Cardiac muscle cell (in vitro differentiated cells and primary cell): Measurements from ENCODE around the gene ACAD9. TPM values are rescaled to one million over a fixed set of nuclear protein-coding genes. Genes with fewer than 3 reads are reported as not detected.
"Not testable (repeated sequence)": the region's sequence is repeated elsewhere in the genome, so short reads cannot be mapped to it uniquely, and the experiment has no call there.

ENCODE experiments used
- DNase-seq, 2 donors: peaks; one replicate each; pipeline versions ENCODE4 v3.0.0 to v3.0.0-alpha.2; 2010 to 2017; ENCODE audit warnings: low read depth in 1 of 2, low spot score in 1 of 2
- H3K27ac ChIP-seq: fragments of 200-600 bp; sonication (generic); 2 replicates; pipeline ENCODE4 v1.5.1; 2016
- H3K27me3 ChIP-seq: fragments of 200-600 bp; sonication (generic); 2 replicates; pipeline ENCODE4 v1.6.0; 2016; ENCODE audit warnings: control low read depth
- H3K36me3 ChIP-seq: fragments of 200-600 bp; sonication (generic); 2 replicates; pipeline ENCODE4 v1.5.1; 2016; ENCODE audit warnings: control low read depth
- H3K4me1 ChIP-seq: fragments of 200-600 bp; sonication (generic); 2 replicates; pipeline ENCODE4 v1.8.1; 2017; ENCODE audit warnings: low read depth, mild to moderate bottlenecking, mixed run types
- H3K4me3 ChIP-seq: fragments of 200-600 bp; sonication (generic); 2 replicates; pipeline ENCODE4 v1.5.1; 2016; ENCODE audit warnings: mild to moderate bottlenecking
- H3K9me3 ChIP-seq: fragments of 200-600 bp; sonication (generic); 2 replicates; pipeline ENCODE4 v1.5.1; 2017; ENCODE audit warnings: low read depth, mild to moderate bottlenecking, control low read depth
- CTCF ChIP-seq: IDR thresholded peaks from 2 replicates; pipeline ENCODE4 v1.5.1; 2012; ENCODE audit warnings: low read depth, mild to moderate bottlenecking, low read length
- polyA plus RNA-seq: library from polyadenylated mRNA; unstranded; fragments of >200 nt; fragmentation: Nextera tagmentation; extraction: Ambion mirVana; gene quantifications from 2 replicates; pipeline ENCODE4 v1.2.1, GENCODE V29; 2016
- total RNA-seq: library from RNA; depleted of rRNA; stranded (reverse); fragments of >200 nt; gene quantifications from 2 replicates; pipeline ENCODE4 v1.2.3, GENCODE V29; 2016

ACAD9 gene
- total and polyA plus RNA-seq, 2 experiments from 2014 or later: 44.5 to 61.2 TPM

- no peaks in the 10 kb centered on the region for H3K4me1 ChIP-seq
- H3K4me3 ChIP-seq: no peak overlapping the region
- H3K27ac ChIP-seq: no peak overlapping the region
- no peaks in the 10 kb centered on the region for H3K9me3 ChIP-seq
- H3K27me3 ChIP-seq: no peaks in the 10 kb centered on the region
- peaks cover 47% of the 10 kb centered on the region for H3K36me3 ChIP-seq
- TF ChIP-seq CTCF: no peak
- DNase-seq: no peak
Observed at GRCh38 chr3:128914966-128915645, 35.7 kb downstream of the ACAD9 start.

GRCh38 chr3:128917291-128917690 lies 37.9 kb downstream of the ACAD9 start:
- Histone ChIP-seq H3K4me1 (no peaks in the 10 kb centered on the region), H3K27ac (no peak overlapping the region), H3K36me3 (peaks cover 32% of the 10 kb centered on the region), H3K27me3 (no peaks in the 10 kb centered on the region), H3K9me3 (no peaks in the 10 kb centered on the region), H3K4me3 (no peak overlapping the region)
- no peak for TF ChIP-seq CTCF
- DNase-seq: peak in 1 of 2 donors; percentile 6

- Histone ChIP-seq H3K4me1 (no peaks in the 10 kb centered on the region), H3K27me3 (no peaks in the 10 kb centered on the region), H3K4me3 (no peak overlapping the region), H3K27ac (no peak overlapping the region), H3K36me3 (peaks cover 13% of the 10 kb centered on the region), H3K9me3 (no peaks in the 10 kb centered on the region)
- no peak for TF ChIP-seq CTCF
- DNase-seq: no peak
Observed at GRCh38 chr3:128919988-128920387, 40.6 kb downstream of the ACAD9 start.

- H3K27me3 ChIP-seq: no peaks in the 10 kb centered on the region
- TF ChIP-seq CTCF: no peak
- H3K4me1 ChIP-seq: no peaks in the 10 kb centered on the region
- no peaks in the 10 kb centered on the region for H3K9me3 ChIP-seq
- H3K36me3 ChIP-seq: no peaks in the 10 kb centered on the region
- no peak overlapping the region for H3K27ac ChIP-seq
- H3K4me3 ChIP-seq: no peak overlapping the region
- no peak for DNase-seq
Observed at GRCh38 chr3:128922804-128923459, 43.5 kb downstream of the ACAD9 start.

GRCh38 chr3:128923576-128923975 lies 44.2 kb downstream of the ACAD9 start:
- H3K4me3 ChIP-seq: no peak overlapping the region
- H3K27me3 ChIP-seq: no peaks in the 10 kb centered on the region
- H3K27ac ChIP-seq: no peak overlapping the region
- H3K4me1 ChIP-seq: no peaks in the 10 kb centered on the region
- no peak for DNase-seq
- no peaks in the 10 kb centered on the region for H3K9me3 ChIP-seq
- no peaks in the 10 kb centered on the region for H3K36me3 ChIP-seq
- TF ChIP-seq CTCF: no peak

GRCh38 chr3:128923986-128924385 lies 44.6 kb downstream of the ACAD9 start:
- not testable (repeated sequence) for H3K27ac ChIP-seq, H3K9me3 ChIP-seq, H3K4me3 ChIP-seq, H3K4me1 ChIP-seq, DNase-seq, H3K27me3 ChIP-seq, H3K36me3 ChIP-seq
